HG03103 (cell line): Measurements from ENCODE around the gene MX2.
"Not testable (repeated sequence)": the region's sequence is repeated elsewhere in the genome, so short reads cannot be mapped to it uniquely, and the experiment has no call there.

Experiments
- ATAC-seq: cut with Tn5 transposase; IDR thresholded peaks from one replicate; pipeline ENCODE4 v1.9.1; 2021; ENCODE audit warnings: low read depth; ENCODE audit not compliant: unreplicated experiment

MX2 gene, protein sequence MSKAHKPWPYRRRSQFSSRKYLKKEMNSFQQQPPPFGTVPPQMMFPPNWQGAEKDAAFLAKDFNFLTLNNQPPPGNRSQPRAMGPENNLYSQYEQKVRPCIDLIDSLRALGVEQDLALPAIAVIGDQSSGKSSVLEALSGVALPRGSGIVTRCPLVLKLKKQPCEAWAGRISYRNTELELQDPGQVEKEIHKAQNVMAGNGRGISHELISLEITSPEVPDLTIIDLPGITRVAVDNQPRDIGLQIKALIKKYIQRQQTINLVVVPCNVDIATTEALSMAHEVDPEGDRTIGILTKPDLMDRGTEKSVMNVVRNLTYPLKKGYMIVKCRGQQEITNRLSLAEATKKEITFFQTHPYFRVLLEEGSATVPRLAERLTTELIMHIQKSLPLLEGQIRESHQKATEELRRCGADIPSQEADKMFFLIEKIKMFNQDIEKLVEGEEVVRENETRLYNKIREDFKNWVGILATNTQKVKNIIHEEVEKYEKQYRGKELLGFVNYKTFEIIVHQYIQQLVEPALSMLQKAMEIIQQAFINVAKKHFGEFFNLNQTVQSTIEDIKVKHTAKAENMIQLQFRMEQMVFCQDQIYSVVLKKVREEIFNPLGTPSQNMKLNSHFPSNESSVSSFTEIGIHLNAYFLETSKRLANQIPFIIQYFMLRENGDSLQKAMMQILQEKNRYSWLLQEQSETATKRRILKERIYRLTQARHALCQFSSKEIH

DNA sequence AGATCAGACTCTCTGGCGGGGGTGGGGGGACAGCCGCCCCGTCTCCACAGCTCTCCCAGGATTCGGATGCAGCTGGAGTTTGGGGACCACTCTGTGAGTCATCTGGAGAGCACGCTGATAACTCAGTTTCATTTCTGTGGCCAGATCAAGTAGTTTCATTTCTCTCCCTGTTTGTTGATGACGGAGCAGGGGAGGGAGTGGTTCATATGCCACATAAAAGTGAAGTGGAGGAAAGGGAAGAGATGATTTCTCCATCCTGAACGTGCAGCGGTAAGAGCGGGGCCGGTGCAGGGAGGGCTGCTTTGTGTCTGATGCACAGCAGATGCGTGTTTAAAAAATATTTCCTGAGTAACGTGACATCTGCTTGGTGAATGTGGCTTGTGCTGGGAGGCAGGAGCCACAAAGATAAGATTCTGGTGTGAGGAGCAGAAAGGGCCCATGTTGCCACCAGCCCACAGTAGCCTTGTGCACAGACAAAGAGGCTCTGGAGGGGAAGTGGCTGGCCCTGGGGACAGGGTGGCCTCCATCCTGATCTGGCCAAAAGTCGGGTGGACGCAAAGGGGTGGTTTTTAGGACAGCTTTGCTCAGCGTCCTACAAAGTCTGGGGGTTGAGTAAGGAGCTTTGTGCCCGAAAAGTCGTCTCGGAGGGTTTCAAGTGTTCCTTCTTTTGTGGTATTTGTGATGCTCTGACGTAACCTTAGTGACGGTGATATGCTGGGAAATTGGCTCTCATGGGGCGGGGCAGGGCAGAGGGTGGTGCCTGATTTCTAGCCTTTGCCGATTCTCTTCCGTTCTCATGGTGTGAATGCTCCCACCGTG is at the start of gene MX2:
Gene MX2 (plus strand): TSS at position 242 of the 819 bp plus-strand sequence. CDS start 14,880 bp downstream, outside the sequence.
- peak; percentile 55 for ATAC-seq

DNA sequence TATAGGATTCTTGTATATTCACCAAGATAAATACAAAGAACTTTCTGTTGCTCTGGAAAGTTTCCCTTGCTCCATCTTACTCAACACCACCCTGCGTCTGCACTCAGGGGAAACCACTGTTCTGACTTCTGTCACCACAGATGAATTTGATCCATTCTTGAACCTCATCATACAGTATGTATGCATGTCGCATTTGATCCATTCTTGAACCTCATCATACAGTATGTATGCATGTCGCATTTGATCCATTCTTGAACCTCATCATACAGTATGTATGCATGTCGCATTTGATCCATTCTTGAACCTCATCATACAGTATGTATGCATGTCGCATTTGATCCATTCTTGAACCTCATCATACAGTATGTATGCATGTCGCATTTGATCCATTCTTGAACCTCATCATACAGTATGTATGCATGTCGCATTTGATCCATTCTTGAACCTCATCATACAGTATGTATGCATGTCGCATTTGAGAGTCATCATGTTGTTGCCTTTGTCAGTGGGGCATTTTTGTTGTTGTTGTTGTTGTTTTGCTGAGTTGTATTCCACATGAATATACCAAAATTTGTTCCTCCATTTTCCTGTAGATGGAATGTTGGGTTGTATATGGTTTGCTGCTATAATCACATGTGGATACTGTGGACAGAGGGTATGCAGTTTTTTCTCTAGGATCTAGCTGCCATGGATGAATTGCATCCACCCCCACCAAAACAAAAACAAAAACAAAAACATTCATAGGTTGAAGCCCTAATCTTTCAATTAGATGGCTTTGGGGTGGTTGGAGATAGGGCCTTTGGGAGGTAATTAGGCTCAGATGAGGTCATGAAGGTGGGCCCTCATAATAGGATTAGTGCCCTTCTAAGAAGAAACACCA is 48.3 kb upstream of the MX2 start:
- not testable (repeated sequence) for ATAC-seq

DNA sequence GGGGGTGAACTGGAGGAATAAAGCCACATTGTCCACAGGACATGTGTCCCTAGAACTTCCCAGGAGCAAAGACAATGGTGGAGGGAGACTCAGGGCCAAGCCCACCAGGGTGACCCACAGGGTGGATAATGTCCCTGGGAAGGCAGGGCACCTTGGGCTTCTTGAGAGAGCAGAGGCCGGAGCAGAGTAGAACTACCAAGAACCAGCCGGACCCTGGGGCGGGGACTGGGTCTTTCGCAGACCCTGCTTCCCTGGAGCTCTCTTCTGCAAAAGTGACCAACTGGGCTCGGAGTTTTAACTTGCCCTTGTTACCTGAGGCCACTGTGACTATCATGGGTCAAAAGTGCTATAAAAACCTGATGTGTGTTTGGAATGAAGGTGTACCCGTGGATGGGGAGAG is 46.1 kb upstream of the MX2 start:
- ATAC-seq: no peak

DNA sequence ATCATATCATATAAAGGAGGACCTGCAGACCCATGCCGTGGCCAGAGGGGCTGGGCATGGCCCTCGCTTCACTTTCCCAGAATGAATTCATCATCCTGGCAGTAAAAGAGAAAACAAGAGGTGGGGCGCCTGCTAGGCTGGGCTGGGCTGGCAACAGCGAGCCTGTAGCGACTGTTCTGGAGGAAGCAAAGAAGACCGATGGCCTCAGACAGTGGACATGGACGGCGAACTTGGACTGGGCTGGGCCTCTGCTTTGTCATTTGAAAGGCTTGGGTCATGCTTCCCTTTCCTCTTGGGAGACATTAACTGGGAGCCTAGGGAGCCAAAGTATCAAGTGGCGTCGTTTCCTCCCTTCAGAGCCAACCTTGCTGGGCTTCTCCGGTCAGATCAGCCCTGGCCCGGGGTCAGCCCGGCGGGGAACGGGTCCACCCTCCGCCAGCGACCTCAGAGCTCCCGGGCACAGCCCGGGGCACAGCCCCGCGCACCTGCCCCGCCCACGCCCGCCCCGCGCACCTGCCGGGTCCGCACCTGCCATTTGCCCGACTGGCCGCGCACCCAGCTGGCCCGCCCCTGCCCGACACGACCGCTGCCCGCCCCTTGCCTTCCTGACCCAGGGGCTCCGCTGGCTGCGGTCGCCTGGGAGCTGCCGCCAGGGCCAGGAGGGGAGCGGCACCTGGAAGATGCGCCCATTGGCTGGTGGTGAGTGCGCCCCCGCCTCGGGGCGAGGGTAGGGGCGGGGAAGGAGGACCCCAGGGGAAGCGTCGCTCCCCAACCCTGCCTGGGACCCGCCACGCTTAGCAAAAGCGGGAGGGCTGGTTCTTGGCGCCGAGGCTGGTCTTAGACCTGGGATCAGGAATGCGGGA is 45.4 kb upstream of the MX2 start, which contains the start of gene FAM3B:
Gene FAM3B (plus strand): TSS at position 602 of the 863 bp plus-strand sequence. CDS start 79 bp downstream, at position 681.
- ATAC-seq: no peak

DNA sequence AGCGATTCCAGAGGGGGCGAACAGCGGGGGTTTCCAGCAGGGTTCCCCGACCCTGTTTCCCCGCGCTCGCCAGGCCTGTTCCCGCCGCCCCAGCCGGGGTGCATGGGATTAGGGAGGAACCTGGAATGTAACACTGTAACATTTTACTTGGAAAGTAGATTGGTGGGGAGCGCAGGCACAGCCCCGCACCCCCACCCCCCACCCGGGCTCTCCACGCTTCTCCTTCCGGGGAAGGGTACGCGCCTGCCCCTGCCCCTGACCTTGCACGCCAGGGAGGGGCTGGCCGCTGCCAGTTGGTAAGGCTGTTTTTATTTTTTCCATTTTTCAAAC is 44.8 kb upstream of the MX2 start:
- ATAC-seq: no peak

DNA sequence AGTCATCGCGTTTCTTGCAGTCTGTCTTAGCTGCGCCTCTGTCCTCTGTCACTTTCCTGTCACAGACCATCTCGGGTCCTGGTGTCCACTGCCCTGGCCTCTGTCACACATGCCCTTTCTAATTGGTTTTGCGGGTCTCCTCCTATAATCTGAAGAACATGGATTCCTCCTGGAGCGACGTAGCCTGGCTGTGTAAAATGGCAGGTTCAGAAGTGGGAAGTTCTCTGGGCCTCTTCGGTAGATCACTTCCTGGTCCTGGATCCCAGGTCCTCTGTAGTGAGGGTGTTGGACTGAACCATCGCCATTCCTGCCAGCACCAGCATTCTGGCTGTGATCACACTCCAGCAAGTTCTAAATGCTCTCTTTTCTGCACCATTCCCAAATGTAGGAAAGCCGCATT is 44.4 kb upstream of the MX2 start:
- no peak for ATAC-seq

DNA sequence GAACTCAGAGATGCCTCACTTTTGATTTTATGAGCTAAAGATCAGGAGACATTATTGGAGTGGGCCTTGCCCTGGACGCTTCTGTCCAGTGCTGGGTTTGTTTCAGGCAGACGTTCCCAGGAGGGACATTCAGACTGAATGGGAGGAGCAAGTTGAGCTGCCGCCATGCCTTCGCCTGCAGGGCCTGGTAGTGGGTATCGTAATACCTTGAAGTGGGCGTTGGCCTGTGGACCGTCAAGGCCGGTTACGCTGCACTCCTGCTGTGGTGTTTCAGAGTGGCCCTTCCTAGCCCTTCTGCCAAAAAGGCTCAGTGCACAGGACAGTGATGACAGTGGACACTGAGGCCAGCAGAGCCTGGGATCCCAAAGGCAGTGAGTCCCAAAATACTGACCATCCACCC is 43.6 kb upstream of the MX2 start:
- no peak for ATAC-seq

DNA sequence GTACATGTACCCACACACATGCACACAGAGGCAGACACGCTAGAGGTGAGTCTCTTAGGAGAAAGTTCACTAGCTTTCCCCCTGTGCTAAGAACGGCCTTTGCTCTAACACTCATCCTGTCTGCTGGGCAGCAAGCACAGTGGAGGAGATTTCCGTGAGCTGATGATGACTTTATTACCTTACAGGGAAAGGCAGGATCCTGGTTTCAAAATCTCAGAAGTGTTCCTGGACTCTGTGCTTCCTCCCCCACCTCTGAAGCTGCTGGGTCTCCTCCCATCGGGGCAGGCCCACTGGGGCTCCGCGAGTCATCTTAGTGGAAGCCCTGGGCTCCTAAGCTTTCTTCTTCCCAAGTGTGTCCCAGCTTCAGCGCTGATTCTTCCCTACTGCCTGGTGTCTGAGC is 42.6 kb upstream of the MX2 start:
- ATAC-seq: no peak

DNA sequence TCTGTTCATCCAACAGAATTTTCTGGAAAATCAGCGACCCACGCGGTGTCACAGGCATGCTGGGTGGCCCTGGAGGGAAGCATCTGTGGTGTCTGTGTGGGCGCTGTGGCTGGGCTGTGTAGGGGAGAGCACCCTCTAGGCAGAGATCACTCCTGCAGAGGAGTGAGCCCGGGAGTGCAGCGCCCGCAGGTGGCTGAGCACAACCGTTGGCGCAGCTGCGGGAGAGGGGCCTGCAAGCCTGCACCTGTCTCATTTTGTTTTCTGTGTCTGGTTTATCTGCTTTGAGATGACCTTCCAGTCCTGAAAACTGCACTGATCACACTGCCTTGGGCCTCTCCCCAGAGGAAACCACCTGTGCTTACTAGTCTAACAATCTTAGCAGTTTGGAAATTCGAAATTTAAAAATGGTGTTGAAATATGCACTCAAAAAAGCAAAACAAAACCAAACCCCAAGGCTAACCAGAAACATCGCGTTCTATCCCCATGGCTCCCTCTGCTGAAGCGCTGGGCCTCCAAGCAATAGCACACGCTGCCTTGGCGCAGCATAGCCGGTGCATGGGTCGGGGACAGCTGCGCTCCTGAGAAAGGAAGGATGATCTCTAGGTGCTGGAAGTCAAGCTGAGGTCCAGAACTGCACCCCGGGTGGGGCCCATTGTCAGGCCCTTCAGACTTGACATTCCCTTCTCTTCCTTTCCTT is 40.5 kb upstream of the MX2 start:
- ATAC-seq: no peak

DNA sequence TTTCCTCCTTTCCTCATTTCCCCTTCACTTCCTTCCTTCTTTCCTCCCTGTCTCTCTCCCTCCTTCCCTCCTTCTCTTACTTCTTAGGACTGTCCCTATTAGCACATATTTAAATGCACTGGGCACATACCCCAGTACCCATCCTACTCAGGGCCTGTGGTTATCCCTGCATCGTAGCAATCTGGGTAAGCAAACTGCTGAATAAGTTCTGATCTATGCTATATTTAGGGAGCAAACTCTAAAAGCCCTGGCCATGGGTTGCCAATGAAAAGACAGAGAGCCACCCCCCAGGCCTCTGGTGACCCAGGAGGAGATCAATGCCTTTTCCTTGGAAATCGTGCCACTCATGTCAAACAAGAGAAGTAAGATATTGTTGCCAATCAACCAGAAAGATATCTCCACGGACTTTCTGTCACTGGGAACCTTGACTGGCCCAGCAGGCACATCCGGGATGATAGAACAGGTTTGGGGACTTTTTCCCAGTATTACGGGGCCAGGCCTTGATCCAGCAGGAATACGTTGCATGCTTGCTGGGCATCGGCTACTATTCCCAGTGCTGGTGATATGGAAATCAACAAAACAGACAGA is 39.8 kb upstream of the MX2 start:
- ATAC-seq: no peak

DNA sequence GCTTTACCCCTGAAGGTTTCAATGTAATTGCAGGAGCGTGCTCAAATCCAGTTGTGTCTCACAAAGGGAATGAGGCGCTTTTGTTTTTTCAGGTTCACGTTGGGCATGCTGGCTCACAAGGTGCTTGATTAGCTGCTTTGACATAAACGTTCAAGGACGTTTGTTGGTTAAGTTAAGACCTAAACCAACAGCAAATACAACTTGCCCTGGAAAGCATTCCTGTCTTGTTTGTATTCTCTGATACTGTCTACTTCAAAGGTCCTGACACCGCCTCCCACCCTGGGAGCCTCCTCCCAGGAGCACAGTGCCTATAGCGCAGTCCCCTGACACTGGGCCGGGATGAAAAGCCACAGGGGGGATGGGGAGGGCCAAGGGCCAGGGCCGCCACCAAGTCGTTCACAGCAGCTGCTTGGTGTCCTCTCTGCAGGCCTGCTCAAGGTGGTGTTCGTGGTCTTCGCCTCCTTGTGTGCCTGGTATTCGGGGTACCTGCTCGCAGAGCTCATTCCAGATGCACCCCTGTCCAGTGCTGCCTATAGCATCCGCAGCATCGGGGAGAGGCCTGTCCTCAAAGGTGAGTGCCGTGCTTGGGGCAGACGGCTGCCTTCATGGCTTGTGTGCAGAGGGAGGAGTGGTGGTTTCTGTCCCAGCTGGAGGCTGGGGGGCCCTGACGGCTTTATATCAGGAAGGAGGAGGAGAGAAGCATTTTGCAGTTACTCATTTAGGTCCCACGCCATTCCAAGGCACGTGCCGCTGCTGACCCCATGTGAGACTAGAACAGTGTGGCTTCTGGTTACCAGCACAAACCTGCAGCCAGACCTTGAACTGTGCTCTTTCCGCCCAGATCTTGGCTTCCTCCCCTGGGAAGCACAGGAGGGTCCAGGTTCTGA is 39.1 kb upstream of the MX2 start:
- ATAC-seq: no peak

DNA sequence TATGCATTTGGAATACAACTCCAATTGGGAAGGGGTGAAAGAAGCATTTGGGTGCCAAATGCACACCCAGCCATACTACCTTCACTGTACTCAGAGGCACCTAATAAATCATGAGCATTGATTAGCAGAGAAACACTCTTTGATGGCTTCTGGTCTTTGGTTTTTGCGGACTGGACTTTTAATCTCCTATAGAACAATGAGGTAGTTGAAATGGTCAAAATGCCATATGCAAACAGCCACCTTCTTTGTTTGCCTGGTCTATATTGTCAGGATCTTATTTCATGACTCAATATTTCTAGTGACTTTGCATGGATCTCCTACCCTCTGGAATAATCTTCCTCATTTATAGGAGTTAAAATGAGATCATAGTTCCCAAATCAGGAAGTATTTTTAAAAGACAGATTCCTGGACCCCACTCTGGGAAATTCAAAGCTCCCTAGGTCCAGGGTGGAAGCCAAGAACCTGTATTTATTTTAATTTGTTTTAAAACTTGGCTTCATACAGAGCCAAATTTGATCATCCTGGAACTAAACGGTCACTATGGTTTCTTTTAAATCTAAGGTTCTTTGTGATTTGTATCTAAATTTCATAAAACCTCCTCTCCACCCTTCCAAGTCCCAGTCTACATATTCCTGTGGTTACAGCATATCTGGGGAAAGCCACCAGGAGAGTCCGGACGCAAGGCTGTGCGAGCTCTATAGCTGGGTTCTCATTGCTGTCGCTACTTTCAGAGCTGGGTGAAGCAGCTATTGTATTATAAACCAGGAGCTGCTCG is 36.5 kb upstream of the MX2 start:
- no peak for ATAC-seq

DNA sequence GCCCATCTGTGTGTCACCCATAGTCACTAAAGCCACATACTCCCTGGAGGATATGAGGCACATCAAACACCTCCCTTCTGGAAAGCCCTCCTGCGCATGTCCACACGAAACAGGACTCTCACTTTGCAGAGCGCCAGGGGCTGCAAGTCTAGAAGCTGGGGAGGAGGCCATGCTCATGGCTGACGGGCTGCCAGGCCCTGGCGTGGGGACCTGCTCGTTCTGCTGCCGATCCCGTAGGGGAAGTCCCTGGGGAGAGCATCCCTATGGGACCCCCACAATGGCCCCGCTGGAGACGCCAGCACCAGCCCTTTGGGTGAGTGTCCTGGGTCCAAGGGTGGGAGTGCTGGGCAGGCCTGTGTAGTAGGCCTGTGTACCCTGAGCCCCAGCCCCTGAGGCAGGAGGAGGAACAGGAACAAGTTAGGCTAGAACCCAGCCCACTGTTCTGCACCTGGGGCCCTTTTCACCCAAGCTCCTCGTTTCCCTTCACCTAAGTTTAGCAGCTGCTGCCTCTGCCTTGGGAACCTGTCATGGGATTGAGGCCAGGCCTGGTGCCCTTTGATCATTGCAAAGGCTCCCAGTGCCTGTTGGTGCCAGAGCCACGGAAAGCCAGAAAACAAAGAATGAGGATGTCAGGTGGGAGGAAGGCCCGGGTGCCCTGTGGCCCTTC is 35.3 kb upstream of the MX2 start:
- ATAC-seq: no peak

DNA sequence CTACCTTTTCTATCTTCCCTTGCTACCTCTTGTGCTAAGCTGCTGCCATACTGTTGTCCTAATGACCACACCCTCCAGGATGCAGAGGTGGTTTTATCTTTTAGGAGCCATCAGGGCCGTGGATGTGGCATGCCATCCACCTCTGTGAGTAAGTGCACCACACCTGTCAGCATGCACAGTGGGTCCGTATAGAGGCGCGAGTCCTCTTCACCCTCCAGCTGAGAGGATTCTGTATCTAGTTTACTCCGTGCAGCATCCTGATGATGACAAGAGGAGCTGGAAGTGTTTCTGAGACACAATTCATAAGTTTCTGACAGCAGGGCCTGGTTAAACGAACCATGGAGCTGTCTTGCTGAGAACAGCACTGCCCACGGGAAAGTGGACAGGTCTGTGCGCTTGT is 34.1 kb upstream of the MX2 start:
- no peak for ATAC-seq

DNA sequence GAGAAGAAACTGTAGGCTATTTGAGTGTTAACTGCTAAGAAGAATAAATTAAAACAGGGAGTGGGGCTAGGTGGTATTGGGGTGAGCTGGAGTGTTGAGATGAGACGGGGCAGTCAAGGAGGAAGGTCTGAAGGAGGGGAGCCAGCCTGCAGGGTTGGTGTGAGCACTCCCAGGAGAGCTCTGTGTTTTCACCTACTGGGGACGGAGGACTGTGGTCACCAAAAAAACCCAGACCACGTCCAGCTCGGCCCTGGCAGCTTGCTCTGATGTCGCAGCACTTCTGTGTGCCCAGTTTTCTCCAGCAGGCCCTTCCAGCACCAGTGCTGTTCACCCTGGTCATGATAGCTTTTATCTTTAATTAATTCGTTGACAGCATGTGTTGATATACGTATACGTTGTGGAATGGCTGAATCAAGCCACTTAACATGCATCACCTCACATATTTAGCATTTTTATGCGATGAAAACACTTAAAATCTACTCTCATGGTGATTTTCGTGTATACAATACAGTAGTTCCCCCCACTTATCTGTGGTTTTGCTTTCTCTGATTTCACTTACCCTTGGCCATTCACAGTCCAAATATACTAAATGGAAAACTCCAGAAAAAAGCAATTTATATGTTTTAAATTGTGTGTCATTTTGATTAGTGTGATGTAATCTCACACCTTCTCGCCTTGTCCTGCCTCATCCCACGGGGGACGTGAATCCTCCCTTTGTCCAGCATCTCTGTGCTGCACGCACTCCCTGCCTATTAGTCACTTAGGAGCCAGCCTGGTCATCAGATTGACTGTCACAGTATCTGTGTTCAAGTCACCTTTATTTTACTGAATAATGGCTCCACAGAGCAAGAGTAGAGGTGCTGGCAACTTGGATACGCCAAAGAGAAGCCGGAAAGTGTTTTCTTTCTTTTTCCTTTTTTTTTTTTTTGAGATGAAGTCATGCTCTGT is 32.9 kb upstream of the MX2 start:
- ATAC-seq: no peak
